ENCODE results near the gene MYEOV. TPM values are rescaled to one million over a fixed set of nuclear protein-coding genes. Genes with fewer than 3 reads are reported as not detected.

MYEOV gene
- total and polyA plus RNA-seq, 9 of the 15 experiments (the other 6 are each of a cell fraction or from before 2014, with no cell fraction given), result 10.2 to 133 (median 32.2) TPM

- TF ChIP-seq FOXP4 (CRISPR knock-in tag; IDR thresholded peaks at IDR 0.05; ENCODE audit: borderline replicate concordance) (no peak), E2F8 (IDR thresholded peaks at IDR 0.05; ENCODE audit: low read depth, partially characterized antibody) (no peak), EGR1 (conservative IDR thresholded peaks at IDR 0.05) (no peak), ARID3A (IDR thresholded peaks at IDR 0.05; ENCODE audit: borderline replicate concordance, low read depth, low read length) (no peak), ATF7 (IDR thresholded peaks at IDR 0.05) (no peak), SMARCA4 (IDR thresholded peaks at IDR 0.05) (peak; percentile 82), MAFF (IDR thresholded peaks at IDR 0.05; ENCODE audit: low read length) (peak; percentile 43), RCOR1 (IDR thresholded peaks at IDR 0.05; ENCODE audit: borderline replicate concordance in 1 of 2, low read depth in 2 of 2, low read length in 2 of 2) (no peak), NR1H2 (CRISPR knock-in tag; IDR thresholded peaks at IDR 0.05) (no peak), ZNF79 (CRISPR knock-in tag; IDR thresholded peaks at IDR 0.05; ENCODE audit: low read depth) (no peak), PHF20 (IDR thresholded peaks at IDR 0.05; ENCODE audit: partially characterized antibody) (no peak), NFATC3 (IDR thresholded peaks at IDR 0.05) (no peak)
- TF ChIP-seq, protein P1, sequence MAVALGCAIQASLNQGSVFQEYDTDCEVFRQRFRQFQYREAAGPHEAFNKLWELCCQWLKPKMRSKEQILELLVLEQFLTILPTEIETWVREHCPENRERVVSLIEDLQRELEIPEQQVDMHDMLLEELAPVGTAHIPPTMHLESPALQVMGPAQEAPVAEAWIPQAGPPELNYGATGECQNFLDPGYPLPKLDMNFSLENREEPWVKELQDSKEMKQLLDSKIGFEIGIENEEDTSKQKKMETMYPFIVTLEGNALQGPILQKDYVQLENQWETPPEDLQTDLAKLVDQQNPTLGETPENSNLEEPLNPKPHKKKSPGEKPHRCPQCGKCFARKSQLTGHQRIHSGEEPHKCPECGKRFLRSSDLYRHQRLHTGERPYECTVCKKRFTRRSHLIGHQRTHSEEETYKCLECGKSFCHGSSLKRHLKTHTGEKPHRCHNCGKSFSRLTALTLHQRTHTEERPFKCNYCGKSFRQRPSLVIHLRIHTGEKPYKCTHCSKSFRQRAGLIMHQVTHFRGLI (CRISPR knock-in tag; IDR thresholded peaks at IDR 0.05), result no peak
- TF ChIP-seq, protein P2, sequence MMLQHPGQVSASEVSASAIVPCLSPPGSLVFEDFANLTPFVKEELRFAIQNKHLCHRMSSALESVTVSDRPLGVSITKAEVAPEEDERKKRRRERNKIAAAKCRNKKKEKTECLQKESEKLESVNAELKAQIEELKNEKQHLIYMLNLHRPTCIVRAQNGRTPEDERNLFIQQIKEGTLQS (IDR thresholded peaks at IDR 0.05), result peak; percentile 91
- TF ChIP-seq, protein P2 (CRISPR knock-in tag; conservative IDR thresholded peaks at IDR 0.05), result no peak
These were observed 7.8 kb downstream of the MYEOV start (continued) for GRCh38 chr11:69301455-69302401.

All from K562 (cell line).